ENCODE measurements around the gene ACOT7. TPM values are rescaled to one million over a fixed set of nuclear protein-coding genes. Genes with fewer than 3 reads are reported as not detected.

ACOT7 gene
- total RNA-seq, 1 donor from 2014 or later, result 38.8 TPM

DNA sequence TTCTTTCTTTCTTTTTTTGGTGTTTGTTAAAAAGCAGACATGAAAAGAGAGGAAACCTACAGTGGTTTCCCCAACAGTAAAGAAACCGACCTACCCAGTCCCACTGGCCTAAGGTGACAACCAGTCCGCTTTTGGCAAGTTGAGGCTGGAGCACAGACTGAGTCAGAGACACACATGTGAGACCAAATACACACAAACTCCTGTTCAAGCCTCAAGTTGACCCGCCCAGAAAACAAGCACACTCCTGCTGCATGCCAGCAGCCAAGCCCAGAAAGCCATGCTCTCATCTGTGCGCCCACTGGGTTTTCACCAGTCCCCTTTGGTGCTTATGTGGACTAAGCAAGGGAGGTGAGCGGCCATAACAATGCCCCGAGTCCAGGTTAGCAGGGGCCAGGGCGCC lies 68.1 kb downstream of the ACOT7 start:
- H3K27me3 ChIP-seq, result no peaks in the 10 kb centered on the region
- intact Hi-C loops (cut with DNase I), result no loop called here
- H3K36me3 ChIP-seq, result no peaks in the 10 kb centered on the region
- H3K4me1 ChIP-seq, result peaks cover 39% of the 10 kb centered on the region
- peak in 1 of 2 donors; percentile 51 for TF ChIP-seq POLR2AphosphoS5 (IDR thresholded peaks at IDR 0.05; ENCODE audit: insufficient read depth in 1 of 2, low read depth in 1 of 2)
- TF ChIP-seq, protein P1, sequence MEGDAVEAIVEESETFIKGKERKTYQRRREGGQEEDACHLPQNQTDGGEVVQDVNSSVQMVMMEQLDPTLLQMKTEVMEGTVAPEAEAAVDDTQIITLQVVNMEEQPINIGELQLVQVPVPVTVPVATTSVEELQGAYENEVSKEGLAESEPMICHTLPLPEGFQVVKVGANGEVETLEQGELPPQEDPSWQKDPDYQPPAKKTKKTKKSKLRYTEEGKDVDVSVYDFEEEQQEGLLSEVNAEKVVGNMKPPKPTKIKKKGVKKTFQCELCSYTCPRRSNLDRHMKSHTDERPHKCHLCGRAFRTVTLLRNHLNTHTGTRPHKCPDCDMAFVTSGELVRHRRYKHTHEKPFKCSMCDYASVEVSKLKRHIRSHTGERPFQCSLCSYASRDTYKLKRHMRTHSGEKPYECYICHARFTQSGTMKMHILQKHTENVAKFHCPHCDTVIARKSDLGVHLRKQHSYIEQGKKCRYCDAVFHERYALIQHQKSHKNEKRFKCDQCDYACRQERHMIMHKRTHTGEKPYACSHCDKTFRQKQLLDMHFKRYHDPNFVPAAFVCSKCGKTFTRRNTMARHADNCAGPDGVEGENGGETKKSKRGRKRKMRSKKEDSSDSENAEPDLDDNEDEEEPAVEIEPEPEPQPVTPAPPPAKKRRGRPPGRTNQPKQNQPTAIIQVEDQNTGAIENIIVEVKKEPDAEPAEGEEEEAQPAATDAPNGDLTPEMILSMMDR (IDR thresholded peaks at IDR 0.05), result no peak
- no peaks in the 10 kb centered on the region for H3K9me3 ChIP-seq
- DNase-seq (ENCODE audit: extremely low spot score in 2 of 2), result no peak
- no peak overlapping the region for H3K4me3 ChIP-seq
- peak overlapping the region; percentile 22 for H3K27ac ChIP-seq

DNA sequence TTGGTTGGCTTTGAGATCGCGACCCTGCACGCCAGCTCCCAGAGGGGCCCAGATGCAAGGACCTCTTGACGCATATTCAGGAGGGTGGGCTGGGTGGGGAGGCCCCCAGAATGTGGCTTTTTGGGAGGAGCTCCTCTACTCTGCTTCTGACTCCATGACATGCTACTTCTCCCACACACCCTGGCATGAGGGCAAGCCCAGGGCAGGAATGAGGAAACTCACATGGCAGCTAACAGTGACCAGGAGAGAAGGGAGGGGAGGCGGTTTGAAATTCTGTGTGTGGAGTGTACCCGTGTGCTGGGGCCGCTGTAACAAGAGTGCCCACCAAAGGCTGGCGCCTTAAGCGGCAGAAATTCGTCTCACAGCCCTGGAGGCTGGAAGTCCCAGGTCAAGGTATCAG lies 71.4 kb downstream of the ACOT7 start:
- DNase-seq (ENCODE audit: extremely low spot score in 2 of 2), result no peak
- no peaks in the 10 kb centered on the region for H3K9me3 ChIP-seq
- no peak overlapping the region for H3K4me3 ChIP-seq
- no peaks in the 10 kb centered on the region for H3K36me3 ChIP-seq
- intact Hi-C loops (cut with DNase I), result no loop called here
- H3K27me3 ChIP-seq, result no peaks in the 10 kb centered on the region
- TF ChIP-seq, protein P1 (IDR thresholded peaks at IDR 0.05), result no peak
- TF ChIP-seq POLR2A (IDR thresholded peaks at IDR 0.05) (no peak), POLR2AphosphoS5 (IDR thresholded peaks at IDR 0.05; ENCODE audit: insufficient read depth in 1 of 2, low read depth in 1 of 2) (no peak)
- H3K27ac ChIP-seq, result peak overlapping the region; percentile 68
- peaks cover 25% of the 10 kb centered on the region for H3K4me1 ChIP-seq

DNA sequence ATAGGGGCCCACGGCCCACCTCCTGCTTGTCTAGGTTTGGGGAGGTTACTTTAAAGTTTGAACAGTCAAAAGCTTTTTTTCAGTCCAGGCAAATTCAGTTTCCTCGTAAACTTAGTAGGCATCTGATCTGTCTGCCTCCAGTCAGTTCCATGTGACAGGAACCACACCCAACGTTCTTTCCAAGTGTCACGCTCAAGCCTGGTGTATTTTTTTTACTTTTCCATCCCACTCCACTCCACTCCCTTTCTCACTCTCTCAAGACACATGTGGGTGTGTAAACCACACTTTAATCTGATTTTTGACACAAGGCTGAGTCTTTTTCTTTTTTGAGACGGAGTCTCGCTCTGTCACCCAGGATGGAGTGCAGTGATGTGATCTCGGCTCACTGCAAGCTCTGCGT lies 72.4 kb downstream of the ACOT7 start:
- H3K27ac ChIP-seq, result peak overlapping the region; percentile 68
- H3K4me3 ChIP-seq, result no peak overlapping the region
- H3K36me3 ChIP-seq, result no peaks in the 10 kb centered on the region
- intact Hi-C loops (cut with DNase I), result no loop called here
- TF ChIP-seq, protein P1 (IDR thresholded peaks at IDR 0.05), result no peak
- TF ChIP-seq POLR2AphosphoS5 (IDR thresholded peaks at IDR 0.05; ENCODE audit: insufficient read depth in 1 of 2, low read depth in 1 of 2), result peak in 1 of 2 donors; percentile 52
- H3K27me3 ChIP-seq, result no peaks in the 10 kb centered on the region
- peaks cover 35% of the 10 kb centered on the region for H3K4me1 ChIP-seq
- no peak for DNase-seq (ENCODE audit: extremely low spot score in 2 of 2)
- H3K9me3 ChIP-seq, result no peaks in the 10 kb centered on the region

DNA sequence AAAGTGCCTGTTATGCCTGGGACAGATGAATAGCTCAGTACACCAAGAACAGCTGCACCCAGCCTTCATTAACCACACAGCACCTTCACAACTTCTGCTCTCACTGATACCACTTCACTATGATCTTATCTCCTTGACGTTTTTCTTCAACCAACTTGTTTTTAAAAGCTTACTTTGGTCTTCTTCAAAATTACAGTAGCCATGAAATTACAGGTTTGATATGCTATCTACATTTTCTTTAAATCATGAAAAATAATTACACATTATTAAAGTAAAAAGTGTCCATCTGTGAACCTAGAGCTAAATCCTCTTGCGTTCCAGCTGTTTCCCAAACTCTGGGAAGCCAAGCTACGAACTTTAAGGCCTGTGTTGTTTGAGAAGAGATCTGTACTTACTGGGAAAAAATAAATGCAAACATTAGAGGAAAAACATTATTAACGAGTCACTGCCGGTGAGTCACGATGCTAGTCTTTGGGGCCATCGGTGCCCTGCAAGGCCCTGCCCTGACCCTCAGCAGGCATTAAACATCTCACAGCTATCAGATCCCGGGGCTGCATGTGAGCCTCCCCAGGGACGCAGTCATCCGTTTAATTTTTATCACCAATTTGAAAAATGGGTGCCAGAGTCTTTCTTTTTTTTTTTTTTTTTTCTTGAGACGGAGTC lies 76.3 kb downstream of the ACOT7 start:
- H3K36me3 ChIP-seq, result no peaks in the 10 kb centered on the region
- H3K27ac ChIP-seq, result peak overlapping the region; percentile 68
- intact Hi-C loops (cut with DNase I), result no loop called here
- H3K4me3 ChIP-seq, result no peak overlapping the region
- no peaks in the 10 kb centered on the region for H3K9me3 ChIP-seq
- TF ChIP-seq POLR2A (IDR thresholded peaks at IDR 0.05) (no peak), POLR2AphosphoS5 (IDR thresholded peaks at IDR 0.05; ENCODE audit: insufficient read depth in 1 of 2, low read depth in 1 of 2) (no peak)
- TF ChIP-seq, protein P1 (IDR thresholded peaks at IDR 0.05), result no peak
- DNase-seq (ENCODE audit: extremely low spot score in 2 of 2), result no peak
- no peaks in the 10 kb centered on the region for H3K27me3 ChIP-seq
- peaks cover 39% of the 10 kb centered on the region for H3K4me1 ChIP-seq

DNA sequence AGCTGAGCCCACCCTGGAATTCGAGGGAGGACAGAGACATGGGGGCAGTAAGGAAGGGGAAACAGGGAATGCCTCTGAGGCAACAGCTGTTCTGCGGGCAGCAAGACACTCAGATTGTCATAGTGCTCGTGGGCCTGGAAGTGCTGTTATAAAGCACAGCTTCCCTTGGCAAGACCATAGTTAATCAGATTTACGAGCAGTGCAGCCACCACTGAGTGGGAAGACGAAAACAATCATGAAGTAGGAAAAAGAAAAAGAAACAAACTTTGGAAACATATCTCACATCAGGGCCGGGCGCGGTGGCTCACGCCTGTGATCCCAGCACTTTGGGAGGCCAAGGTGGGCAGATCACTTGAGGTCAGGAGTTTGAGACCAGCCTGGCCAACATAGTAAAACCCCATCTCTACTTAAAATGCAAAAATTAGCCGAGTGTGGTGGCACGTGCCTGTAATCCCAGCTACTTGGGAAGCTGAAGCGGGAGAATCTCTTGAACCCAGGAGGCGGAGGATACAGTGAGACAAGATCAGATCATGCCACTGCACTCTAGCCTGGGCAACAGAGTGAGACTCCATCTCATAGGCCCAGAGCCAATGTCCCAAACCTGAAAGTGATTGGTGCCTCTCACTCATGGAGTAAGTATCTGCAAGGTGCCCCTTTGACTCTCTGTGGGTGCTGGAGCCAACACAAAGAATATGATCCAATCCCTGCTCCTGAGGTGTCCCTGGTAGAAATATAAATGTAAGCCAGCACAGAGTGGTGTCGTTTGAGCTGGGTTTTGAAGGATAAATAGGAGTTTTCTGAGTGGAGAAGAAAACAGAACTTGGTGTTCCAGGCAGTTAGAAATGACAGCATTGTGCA lies 77.1 kb downstream of the ACOT7 start:
- no peaks in the 10 kb centered on the region for H3K36me3 ChIP-seq
- no peak for TF ChIP-seq POLR2AphosphoS5 (IDR thresholded peaks at IDR 0.05; ENCODE audit: insufficient read depth in 1 of 2, low read depth in 1 of 2)
- no peak for TF ChIP-seq POLR2A (IDR thresholded peaks at IDR 0.05)
- TF ChIP-seq, protein P1 (IDR thresholded peaks at IDR 0.05), result no peak
- H3K9me3 ChIP-seq, result no peaks in the 10 kb centered on the region
- H3K4me3 ChIP-seq, result no peak overlapping the region
- H3K27ac ChIP-seq, result peak overlapping the region; percentile 68
- no peaks in the 10 kb centered on the region for H3K27me3 ChIP-seq
- H3K4me1 ChIP-seq, result peaks cover 34% of the 10 kb centered on the region
- intact Hi-C loops (cut with DNase I), result no loop called here
- no peak for DNase-seq (ENCODE audit: extremely low spot score in 2 of 2)
